Neural crest cell (in vitro differentiated cells): ENCODE measurements around the gene LRRC15. TPM values are rescaled to one million over a fixed set of nuclear protein-coding genes. Genes with fewer than 3 reads are reported as not detected.

Source experiments
- DNase-seq: peaks from one replicate; pipeline ENCODE4 v3.0.0; 2021; ENCODE audit warnings: low read depth, mixed read lengths, low spot score
- H3K27ac Mint-ChIP-seq: one replicate; pipeline ENCODE4 v1.8.0; 2021; ENCODE audit warnings: mild to moderate bottlenecking, mixed read lengths; ENCODE audit not compliant: unreplicated experiment
- H3K27me3 Mint-ChIP-seq: 2 replicates; pipeline ENCODE4 v1.8.0; 2021; ENCODE audit warnings: low read depth, mild to moderate bottlenecking, mixed read lengths
- H3K36me3 Mint-ChIP-seq: 2 replicates; pipeline ENCODE4 v1.8.0; 2021; ENCODE audit warnings: low read depth, mild to moderate bottlenecking, mixed read lengths
- H3K4me1 Mint-ChIP-seq: 2 replicates; pipeline ENCODE4 v1.8.0; 2021; ENCODE audit warnings: mixed read lengths
- H3K4me3 Mint-ChIP-seq: one replicate; pipeline ENCODE4 v1.8.0; 2021; ENCODE audit warnings: mild to moderate bottlenecking, mixed read lengths
- H3K9me3 Mint-ChIP-seq: 2 replicates; pipeline ENCODE4 v1.8.0; 2021; ENCODE audit warnings: mixed read lengths
- total RNA-seq: library from RNA; stranded (reverse); gene quantifications from 2 replicates; pipeline ENCODE4 v1.2.1, GENCODE V29; 2021
- TF ChIP-seq, protein P1 (sequence below): fragments of 200-600 bp; sonication (generic); conservative IDR thresholded peaks from 2 replicates; pipeline ENCODE4 v1.5.0; 2021; ENCODE audit warnings: antibody characterized with exemption, mild to moderate bottlenecking

Gene LRRC15
- total RNA-seq, 1 donor from 2014 or later = not detected

DNA sequence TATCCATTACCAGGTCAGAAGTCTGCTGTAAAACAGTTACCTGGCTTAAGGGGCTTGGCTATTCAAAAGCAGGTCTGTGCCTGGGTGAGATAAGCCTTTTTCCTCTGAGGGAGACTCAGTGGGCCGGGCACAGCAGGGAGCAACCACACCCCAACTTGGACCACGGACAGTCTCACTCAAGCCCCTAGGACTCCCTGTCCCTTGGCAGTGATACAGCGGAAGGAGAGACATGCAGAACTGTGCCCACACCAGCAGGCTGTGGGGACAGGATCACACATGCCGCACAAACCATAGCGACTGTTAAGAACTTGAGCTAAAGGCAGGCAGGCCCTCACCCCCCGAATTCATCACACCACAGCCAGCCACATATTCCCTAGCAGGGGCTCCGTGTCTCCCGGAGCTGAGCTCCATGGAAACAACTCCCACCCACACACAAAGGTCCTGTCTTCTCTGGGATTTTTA lies 32.4 kb upstream of the LRRC15 start:
- no peak overlapping the region for H3K4me3 Mint-ChIP-seq
- no peaks in the 10 kb centered on the region for H3K27me3 Mint-ChIP-seq
- DNase-seq = no peak
- TF ChIP-seq, protein P1, sequence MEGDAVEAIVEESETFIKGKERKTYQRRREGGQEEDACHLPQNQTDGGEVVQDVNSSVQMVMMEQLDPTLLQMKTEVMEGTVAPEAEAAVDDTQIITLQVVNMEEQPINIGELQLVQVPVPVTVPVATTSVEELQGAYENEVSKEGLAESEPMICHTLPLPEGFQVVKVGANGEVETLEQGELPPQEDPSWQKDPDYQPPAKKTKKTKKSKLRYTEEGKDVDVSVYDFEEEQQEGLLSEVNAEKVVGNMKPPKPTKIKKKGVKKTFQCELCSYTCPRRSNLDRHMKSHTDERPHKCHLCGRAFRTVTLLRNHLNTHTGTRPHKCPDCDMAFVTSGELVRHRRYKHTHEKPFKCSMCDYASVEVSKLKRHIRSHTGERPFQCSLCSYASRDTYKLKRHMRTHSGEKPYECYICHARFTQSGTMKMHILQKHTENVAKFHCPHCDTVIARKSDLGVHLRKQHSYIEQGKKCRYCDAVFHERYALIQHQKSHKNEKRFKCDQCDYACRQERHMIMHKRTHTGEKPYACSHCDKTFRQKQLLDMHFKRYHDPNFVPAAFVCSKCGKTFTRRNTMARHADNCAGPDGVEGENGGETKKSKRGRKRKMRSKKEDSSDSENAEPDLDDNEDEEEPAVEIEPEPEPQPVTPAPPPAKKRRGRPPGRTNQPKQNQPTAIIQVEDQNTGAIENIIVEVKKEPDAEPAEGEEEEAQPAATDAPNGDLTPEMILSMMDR = no peak
- peaks cover 3% of the 10 kb centered on the region for H3K36me3 Mint-ChIP-seq
- no peak overlapping the region for H3K27ac Mint-ChIP-seq
- H3K4me1 Mint-ChIP-seq = peaks cover 30% of the 10 kb centered on the region
- no peaks in the 10 kb centered on the region for H3K9me3 Mint-ChIP-seq

DNA sequence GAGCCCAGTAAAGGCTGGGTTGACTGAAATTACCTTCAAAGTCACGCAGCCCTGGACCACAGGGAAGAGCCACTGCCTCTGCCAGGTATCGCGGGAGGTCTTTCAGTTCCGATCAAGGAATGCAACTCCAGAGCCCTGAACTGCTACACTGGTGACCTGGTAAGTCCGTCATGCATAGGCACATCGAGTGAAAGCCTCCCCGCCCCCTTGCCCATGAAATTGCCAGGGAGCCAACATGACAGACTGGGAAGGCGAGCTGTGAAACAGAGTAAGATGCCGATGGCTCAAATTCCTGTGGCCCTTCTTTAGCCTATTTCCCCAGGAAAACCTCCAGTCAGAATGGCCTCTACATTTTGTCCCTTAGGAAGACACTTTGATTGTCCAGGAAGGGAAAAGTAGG lies 31.8 kb upstream of the LRRC15 start:
- Mint-ChIP-seq H3K36me3 (peaks cover 3% of the 10 kb centered on the region), H3K4me1 (peaks cover 32% of the 10 kb centered on the region), H3K27me3 (no peaks in the 10 kb centered on the region), H3K4me3 (no peak overlapping the region), H3K27ac (no peak overlapping the region), H3K9me3 (no peaks in the 10 kb centered on the region)
- TF ChIP-seq, protein P1 = no peak
- DNase-seq = no peak

DNA sequence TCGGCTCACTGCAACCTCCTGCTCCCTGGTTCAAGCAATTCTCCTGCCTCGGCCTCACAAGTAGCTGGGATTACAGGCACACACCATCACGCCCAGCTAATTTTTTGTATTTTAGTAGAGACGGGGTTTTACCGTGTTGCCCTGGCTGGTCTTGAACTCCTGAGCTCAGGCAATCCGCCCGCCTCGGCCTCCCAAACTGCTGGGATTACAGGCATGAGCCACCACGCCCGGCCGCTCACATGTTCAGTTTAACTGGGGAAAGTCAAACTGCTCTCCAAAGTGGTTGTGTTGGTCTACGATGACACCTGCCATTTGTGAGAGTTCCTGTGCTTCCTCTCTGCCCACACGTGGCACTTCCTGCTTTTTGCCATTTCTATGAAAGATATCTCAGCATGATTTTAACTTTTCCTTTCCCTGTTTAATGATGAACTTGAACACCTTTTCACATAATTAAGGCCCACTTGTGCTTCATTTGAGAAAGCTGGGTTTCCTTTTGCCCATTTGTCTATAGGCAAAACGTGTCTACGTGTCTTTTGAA lies 30.4 kb upstream of the LRRC15 start:
- H3K4me1 Mint-ChIP-seq = peaks cover 45% of the 10 kb centered on the region

DNA sequence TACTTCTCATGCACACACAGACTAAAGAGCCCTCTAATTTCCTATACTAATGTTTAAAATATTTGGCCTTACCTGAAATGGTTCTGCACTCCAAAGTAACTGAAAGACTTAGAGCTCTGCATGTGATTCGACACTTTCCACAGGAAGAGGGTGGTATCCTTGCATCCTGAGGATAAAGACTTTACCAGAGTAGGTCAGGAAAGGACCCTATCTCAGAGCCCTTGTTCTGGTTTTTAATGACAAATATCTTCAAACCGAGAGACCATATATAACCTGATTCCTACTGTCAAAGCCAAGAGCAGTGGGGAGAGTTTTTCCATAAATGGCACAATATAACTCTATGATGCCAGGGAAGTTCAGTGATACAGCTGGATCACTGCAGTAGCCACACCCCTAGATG lies 29.6 kb upstream of the LRRC15 start, which contains the start of gene GP5:
TSS of gene GP5 (minus strand) at position 101 of the 400 bp plus-strand sequence. CDS start 984 bp downstream, outside the sequence.
- no peak for DNase-seq
- Mint-ChIP-seq H3K4me1 (peaks cover 40% of the 10 kb centered on the region), H3K9me3 (no peaks in the 10 kb centered on the region), H3K27ac (no peak within 1 kb of the TSS), H3K27me3 (peaks cover 3% of the 10 kb centered on the region), H3K4me3 (no peak within 1 kb of the TSS), H3K36me3 (peaks cover 3% of the 10 kb centered on the region)
- TF ChIP-seq, protein P1 = no peak

More for the DNA sequence above, 30.4 kb upstream of the LRRC15 start:
- no peak overlapping the region for H3K27ac Mint-ChIP-seq
- H3K9me3 Mint-ChIP-seq = no peaks in the 10 kb centered on the region
- TF ChIP-seq, protein P1 = no peak
- H3K4me3 Mint-ChIP-seq = no peak overlapping the region
- H3K36me3 Mint-ChIP-seq = peaks cover 3% of the 10 kb centered on the region
- peaks cover 3% of the 10 kb centered on the region for H3K27me3 Mint-ChIP-seq
- no peak for DNase-seq

DNA sequence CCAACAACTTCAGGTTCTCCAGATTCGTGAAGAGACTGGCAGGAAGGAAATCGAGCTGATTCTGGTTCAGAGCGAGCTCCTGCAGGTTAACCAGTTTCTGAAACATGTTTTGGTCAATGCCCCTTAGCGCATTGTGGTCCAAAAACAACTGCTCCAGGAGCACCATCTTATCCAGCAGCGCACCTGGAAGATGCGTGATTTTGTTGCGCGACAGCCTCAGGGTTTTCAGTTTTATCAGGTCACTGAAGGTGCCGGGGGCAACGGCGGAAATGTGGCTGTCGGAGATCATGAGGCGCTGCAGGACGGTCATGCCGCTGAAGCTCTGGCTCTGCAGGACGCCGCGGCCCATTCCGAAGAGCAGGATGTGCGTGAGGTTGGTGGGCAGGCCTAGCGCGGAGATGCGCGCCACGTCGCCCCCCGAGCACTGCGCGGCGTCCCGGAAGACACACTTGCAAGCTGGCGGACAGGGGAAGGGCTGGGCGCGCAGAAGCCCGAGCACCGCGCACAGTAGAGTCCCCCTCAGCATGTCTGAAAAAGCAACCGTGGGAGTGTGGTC lies 28.3 kb upstream of the LRRC15 start:
- peaks cover 3% of the 10 kb centered on the region for H3K27me3 Mint-ChIP-seq
- TF ChIP-seq, protein P1 = no peak
- no peak for DNase-seq

More for the DNA sequence above, 28.3 kb upstream of the LRRC15 start:
- Mint-ChIP-seq H3K36me3 (peaks cover 3% of the 10 kb centered on the region), H3K27ac (no peak overlapping the region), H3K4me1 (peaks cover 40% of the 10 kb centered on the region), H3K9me3 (no peaks in the 10 kb centered on the region), H3K4me3 (no peak overlapping the region)
